Stimulated activated CD4-positive, alpha-beta T cell treated with anti-CD3 and anti-CD28 coated beads, Interleukin-15, amount 100 ng/mL, for 24 hours (primary cell): ENCODE measurements around the gene NALCN.

Experiments
- DNase-seq: peaks from one replicate; pipeline ENCODE4 v3.0.0-alpha.2; 2020

The NALCN gene

GRCh38 chr13:101271681-101272245, 144.5 kb downstream of the NALCN start:
- DNase-seq, result no peak

GRCh38 chr13:101267656-101268055, 148.7 kb downstream of the NALCN start:
- no peak for DNase-seq

GRCh38 chr13:101265934-101266333, 150.4 kb downstream of the NALCN start:
- DNase-seq, result no peak

GRCh38 chr13:101264931-101265330, 151.4 kb downstream of the NALCN start:
- DNase-seq, result no peak

GRCh38 chr13:101262306-101262705, 154.0 kb downstream of the NALCN start:
- DNase-seq, result no peak

GRCh38 chr13:101258509-101258908, 157.8 kb downstream of the NALCN start:
- no peak for DNase-seq

- peak; percentile 73 for DNase-seq
Measured at GRCh38 chr13:101258071-101258470, 158.2 kb downstream of the NALCN start.

- DNase-seq, result no peak
Measured at GRCh38 chr13:101248739-101249514, 167.4 kb downstream of the NALCN start.

GRCh38 chr13:101242720-101243119, 173.6 kb downstream of the NALCN start:
- no peak for DNase-seq

- DNase-seq, result no peak
Measured at GRCh38 chr13:101238555-101238954, 177.8 kb downstream of the NALCN start.

GRCh38 chr13:101231751-101232428, 184.4 kb downstream of the NALCN start:
- no peak for DNase-seq

GRCh38 chr13:101230271-101230890, 185.9 kb downstream of the NALCN start:
- no peak for DNase-seq

GRCh38 chr13:101219609-101220265, 196.6 kb downstream of the NALCN start:
- no peak for DNase-seq

- DNase-seq, result no peak
Measured at GRCh38 chr13:101218484-101218883, 197.8 kb downstream of the NALCN start.

- DNase-seq, result no peak
Measured at GRCh38 chr13:101217086-101217485, 199.2 kb downstream of the NALCN start.

GRCh38 chr13:101211261-101211660, 205.0 kb downstream of the NALCN start:
- no peak for DNase-seq

- no peak for DNase-seq
Measured at GRCh38 chr13:101210774-101211173, 205.5 kb downstream of the NALCN start.

GRCh38 chr13:101209206-101209893, 207.0 kb downstream of the NALCN start:
- no peak for DNase-seq

- no peak for DNase-seq
Measured at GRCh38 chr13:101205408-101205807, 210.9 kb downstream of the NALCN start.

- no peak for DNase-seq
Measured at GRCh38 chr13:101204270-101205020, 211.9 kb downstream of the NALCN start.

GRCh38 chr13:101202590-101202989, 213.7 kb downstream of the NALCN start:
- no peak for DNase-seq

GRCh38 chr13:101190976-101191375, 225.3 kb downstream of the NALCN start:
- DNase-seq, result no peak
